Measurements from ENCODE around the gene KIAA1328.

The KIAA1328 gene

DNA sequence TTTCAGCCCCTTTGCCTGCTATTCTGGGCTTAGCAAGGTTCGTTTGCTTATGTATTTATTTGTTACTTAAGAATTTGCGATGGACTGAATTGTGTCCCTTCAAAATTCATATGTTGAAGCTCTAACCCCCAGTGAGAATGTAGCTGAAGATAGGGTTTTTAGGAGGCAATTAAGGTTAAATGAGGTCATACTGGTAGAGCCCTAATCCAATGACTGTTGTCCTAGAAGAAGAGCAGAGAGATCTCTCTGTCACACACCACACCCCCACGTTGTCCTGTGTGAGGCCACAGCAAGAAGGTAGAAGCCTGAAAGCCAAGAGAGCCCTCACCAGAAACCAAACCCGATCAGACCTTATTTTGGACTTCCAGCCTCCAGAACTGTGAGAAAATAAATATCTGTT, 66.7 kb downstream of the KIAA1328 start:
- H3K27ac ChIP-seq: no peak overlapping the region
- DNase-seq (ENCODE audit: low spot score): no peak
- no peak for TF ChIP-seq CTCF (conservative IDR thresholded peaks at IDR 0.05; ENCODE audit: low read depth)
- ChIA-PET CTCF (no interaction called here), POLR2A (ENCODE audit: low non-redundant PET) (no interaction called here)

DNA sequence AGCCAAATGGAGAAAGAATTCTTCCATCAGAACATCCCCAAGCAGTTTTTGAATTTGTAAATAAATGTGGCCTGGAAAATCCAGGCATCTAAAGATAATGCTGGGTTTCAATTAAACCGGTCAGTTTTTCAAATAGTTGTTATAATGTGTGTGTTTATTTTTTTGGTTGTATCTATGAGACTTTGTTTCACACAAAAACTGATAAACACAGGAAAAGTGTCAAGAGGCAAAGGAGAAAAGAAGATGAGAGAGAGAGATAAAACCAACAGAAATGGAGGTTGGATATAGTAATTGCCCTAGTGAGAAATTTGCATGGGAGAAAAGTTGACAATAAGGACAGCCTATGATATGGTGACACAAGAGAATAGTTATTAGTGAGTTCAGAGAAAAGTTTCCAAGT, 68.3 kb downstream of the KIAA1328 start:
- ChIA-PET POLR2A (ENCODE audit: low non-redundant PET) (no interaction called here), CTCF (no interaction called here)
- no peak for TF ChIP-seq CTCF (conservative IDR thresholded peaks at IDR 0.05; ENCODE audit: low read depth)
- no peak for DNase-seq (ENCODE audit: low spot score)
- H3K27ac ChIP-seq: no peak overlapping the region

GRCh38 chr18:36899289-36899688, 70.4 kb downstream of the KIAA1328 start:
- ChIA-PET POLR2A (ENCODE audit: low non-redundant PET) (no interaction called here), CTCF (no interaction called here)
- H3K27ac ChIP-seq: no peak overlapping the region
- TF ChIP-seq CTCF (conservative IDR thresholded peaks at IDR 0.05; ENCODE audit: low read depth): no peak; the same call in 1 of the 2 replicates
- DNase-seq (ENCODE audit: low spot score): no peak

DNA sequence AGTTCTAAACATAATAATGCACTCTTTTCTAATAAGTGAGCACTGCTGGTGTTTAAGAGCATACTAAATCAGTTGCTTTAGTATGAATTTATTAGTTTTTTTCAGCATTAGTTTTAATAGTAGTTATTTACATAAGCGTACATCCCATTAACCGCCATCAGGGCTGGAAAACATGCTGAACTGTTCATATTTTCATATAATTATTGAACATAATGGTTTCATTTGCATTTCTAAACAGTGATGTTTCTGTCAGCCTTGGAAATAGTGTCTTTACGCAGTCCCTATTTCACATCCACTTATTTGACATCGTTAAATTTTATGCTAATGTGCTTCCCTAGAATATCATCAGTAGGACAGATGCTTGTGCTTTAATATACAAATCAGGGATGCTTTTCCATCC, 71.5 kb downstream of the KIAA1328 start:
- no peak for DNase-seq (ENCODE audit: low spot score)
- no peak overlapping the region for H3K27ac ChIP-seq
- POLR2A ChIA-PET (ENCODE audit: low non-redundant PET): no interaction called here
- CTCF ChIA-PET: no interaction called here
- no peak for TF ChIP-seq CTCF (conservative IDR thresholded peaks at IDR 0.05; ENCODE audit: low read depth)

GRCh38 chr18:36901277-36901701, 72.4 kb downstream of the KIAA1328 start:
- ChIA-PET CTCF (no interaction called here), POLR2A (ENCODE audit: low non-redundant PET) (no interaction called here)
- DNase-seq (ENCODE audit: low spot score): no peak
- no peak for TF ChIP-seq CTCF (conservative IDR thresholded peaks at IDR 0.05; ENCODE audit: low read depth)
- H3K27ac ChIP-seq: no peak overlapping the region

- ChIA-PET CTCF (no interaction called here), POLR2A (ENCODE audit: low non-redundant PET) (no interaction called here)
- no peak for TF ChIP-seq CTCF (conservative IDR thresholded peaks at IDR 0.05; ENCODE audit: low read depth)
- no peak overlapping the region for H3K27ac ChIP-seq
- DNase-seq (ENCODE audit: low spot score): no peak
Observed at GRCh38 chr18:36903215-36903928, 74.4 kb downstream of the KIAA1328 start.
